Lower leg skin (tissue), 4 donors: ENCODE data around the gene RPL11. TPM values are rescaled to one million over a fixed set of nuclear protein-coding genes. Genes with fewer than 3 reads are reported as not detected.

ENCODE experiments used
- DNase-seq, 2 donors: peaks; one replicate each; pipeline ENCODE4 v3.0.0-alpha.2; 2019; ENCODE audit warnings: low spot score in 2 of 2
- H3K4me3 ChIP-seq: fragments of 200-600 bp; sonication (generic); 2 replicates; pipeline ENCODE4 v1.5.1; 2017; ENCODE audit warnings: mild to moderate bottlenecking, low read depth; ENCODE audit not compliant: poor library complexity, severe bottlenecking
- POLR2A ChIP-seq, 2 donors: fragments of 450-650 bp; IDR thresholded peaks; one replicate each; pipeline ENCODE4 v1.6.1; 2016 to 2017; ENCODE audit warnings: antibody characterized with exemption in 2 of 2, mild to moderate bottlenecking in 1 of 2, moderate library complexity in 1 of 2
- WGBS, 2 donors: methylation state at CpG; one replicate each; pipeline ENCODE4 v1.1.5; 2018; 5-methylcytosine and 5-hydroxymethylcytosine counted together
- intact Hi-C: fragments of 100-400 bp; cut with DNase I; formaldehyde crosslinking; loops from one replicate; pipeline ENCODE4 v1.15.0; 2023; ENCODE audit warnings: low total_unique reads
- total RNA-seq, 4 donors: library from RNA; depleted of rRNA; stranded (reverse); fragments of >200 nt; gene quantifications; one replicate each; pipeline ENCODE4 v1.1.0, GENCODE V29; 2016
- TF ChIP-seq, protein P1 (sequence below), 3 donors: fragments of 450-650 bp; IDR thresholded peaks; one replicate each; pipeline ENCODE4 v1.5.1; 2016; ENCODE audit warnings: antibody characterized with exemption in 3 of 3, mild to moderate bottlenecking in 3 of 3, moderate library complexity in 2 of 3

The RPL11 gene
- total RNA-seq, 4 donors from 2014 or later, result 1,119 to 1,710 (median 1,561) TPM

DNA sequence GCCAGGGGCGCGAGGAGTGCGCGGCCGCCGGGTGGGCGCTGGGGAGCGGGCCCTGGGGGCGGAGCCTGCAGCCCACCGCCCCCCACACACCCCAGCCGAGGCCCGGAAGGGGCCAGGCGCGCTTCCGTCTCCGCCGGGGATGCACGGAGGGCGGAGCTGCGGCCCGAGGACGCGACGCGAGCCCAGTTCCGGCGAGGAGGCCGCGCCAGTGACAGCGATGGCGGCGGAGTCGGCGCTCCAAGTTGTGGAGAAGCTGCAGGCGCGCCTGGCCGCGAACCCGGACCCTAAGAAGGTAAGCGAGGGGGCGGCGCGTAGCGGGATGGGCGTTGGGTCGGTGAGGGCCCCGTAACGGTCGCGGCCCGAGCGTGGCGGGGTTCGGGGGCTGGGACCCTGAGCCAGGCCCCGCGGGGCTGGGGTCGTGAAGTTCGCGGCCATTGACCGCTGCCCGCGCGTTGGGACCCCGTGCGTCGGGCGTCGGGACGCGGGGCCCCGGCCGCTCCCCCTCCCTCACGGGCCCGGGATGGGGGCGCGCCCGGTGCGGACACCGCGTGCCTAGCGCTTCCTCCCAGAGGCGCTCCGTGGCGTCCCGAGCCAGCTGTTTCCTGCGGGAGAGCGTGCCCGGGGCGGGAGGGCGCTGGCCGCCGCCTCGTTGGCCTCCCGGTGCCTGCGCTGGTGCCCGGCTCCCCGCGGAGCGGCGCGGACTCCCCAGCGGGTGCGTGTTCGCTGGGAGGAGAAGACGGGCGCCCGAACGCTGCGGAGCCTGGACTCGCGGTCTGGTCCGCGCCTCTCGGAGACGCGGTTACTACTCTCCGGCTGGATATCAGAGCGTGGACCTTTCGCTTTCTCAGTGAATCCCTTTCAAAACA, 51.9 kb downstream of the RPL11 start, which contains the start of gene ELOA:
TSS of gene ELOA (plus strand) at position 185 of the 866 bp plus-strand sequence. CDS start at position 218, 33 bp downstream.
- peak; percentile 52 to 92 for DNase-seq
- WGBS, 2 donors, result 0 to 1% methylated on average over 31 to 106 of the region's 119 CpGs
- TF ChIP-seq POLR2A (IDR thresholded peaks at IDR 0.05), result peak in 1 of 2 donors; percentile 36
- TF ChIP-seq, protein P1, sequence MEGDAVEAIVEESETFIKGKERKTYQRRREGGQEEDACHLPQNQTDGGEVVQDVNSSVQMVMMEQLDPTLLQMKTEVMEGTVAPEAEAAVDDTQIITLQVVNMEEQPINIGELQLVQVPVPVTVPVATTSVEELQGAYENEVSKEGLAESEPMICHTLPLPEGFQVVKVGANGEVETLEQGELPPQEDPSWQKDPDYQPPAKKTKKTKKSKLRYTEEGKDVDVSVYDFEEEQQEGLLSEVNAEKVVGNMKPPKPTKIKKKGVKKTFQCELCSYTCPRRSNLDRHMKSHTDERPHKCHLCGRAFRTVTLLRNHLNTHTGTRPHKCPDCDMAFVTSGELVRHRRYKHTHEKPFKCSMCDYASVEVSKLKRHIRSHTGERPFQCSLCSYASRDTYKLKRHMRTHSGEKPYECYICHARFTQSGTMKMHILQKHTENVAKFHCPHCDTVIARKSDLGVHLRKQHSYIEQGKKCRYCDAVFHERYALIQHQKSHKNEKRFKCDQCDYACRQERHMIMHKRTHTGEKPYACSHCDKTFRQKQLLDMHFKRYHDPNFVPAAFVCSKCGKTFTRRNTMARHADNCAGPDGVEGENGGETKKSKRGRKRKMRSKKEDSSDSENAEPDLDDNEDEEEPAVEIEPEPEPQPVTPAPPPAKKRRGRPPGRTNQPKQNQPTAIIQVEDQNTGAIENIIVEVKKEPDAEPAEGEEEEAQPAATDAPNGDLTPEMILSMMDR (IDR thresholded peaks at IDR 0.05), result no peak
- intact Hi-C loops, result no loop called here
- peak within 1 kb of the TSS; percentile 74 for H3K4me3 ChIP-seq

- no peak for TF ChIP-seq POLR2A (IDR thresholded peaks at IDR 0.05)
- TF ChIP-seq, protein P1 (IDR thresholded peaks at IDR 0.05), result no peak
- 26 to 32% methylated on average over 1 of the region's 1 CpG for WGBS, 2 donors
- no peak for DNase-seq
- intact Hi-C loops, result no loop called here
- no peak overlapping the region for H3K4me3 ChIP-seq
Measured at GRCh38 chr1:23745515-23745914, 53.9 kb downstream of the RPL11 start.

Other genes with a start within 250 kb of the RPL11 start
- 100 to 1,000 TPM; 103 to 114 (median 108) TPM for gene ASAP3, start 207.6 kb upstream of the RPL11 start, total RNA-seq
- 10 to 100 TPM in 2 of 4 donors, 1 to 10 TPM in 2; 6.0 to 12.1 (median 9.0) TPM for gene E2F2, start 160.6 kb upstream of the RPL11 start, total RNA-seq
- gene ID3, start 132.3 kb upstream of the RPL11 start, total RNA-seq, result 100 to 1,000 TPM in 3 of 4 donors, 10 to 100 TPM in 1; 81.2 to 209 (median 122) TPM
- 10 to 100 TPM; 33.6 to 40.4 (median 39.9) TPM for gene ELOA, start 51.7 kb downstream of the RPL11 start, total RNA-seq
- gene PITHD1, start 86.6 kb downstream of the RPL11 start, total RNA-seq, result 100 to 1,000 TPM in 1 of 4 donors, 10 to 100 TPM in 3; 77.0 to 115 (median 85.7) TPM
- gene LYPLA2, start 99.3 kb downstream of the RPL11 start, total RNA-seq, result 10 to 100 TPM; 57.6 to 76.0 (median 66.7) TPM
- 10 to 100 TPM; 12.8 to 39.3 (median 29.5) TPM for gene GALE, start 108.9 kb downstream of the RPL11 start, total RNA-seq
- 10 to 100 TPM; 30.9 to 44.9 (median 36.0) TPM for gene HMGCL, start 133.6 kb downstream of the RPL11 start, total RNA-seq
- gene FUCA1, start 176.5 kb downstream of the RPL11 start, total RNA-seq, result 10 to 100 TPM; 11.6 to 23.5 (median 18.7) TPM
- not detected for gene CNR2, start 221.6 kb downstream of the RPL11 start, total RNA-seq